ENCODE data around the gene NRN1L.

GRCh38 chr16:67865318-67865717 lies 19.4 kb upstream of the NRN1L start:
- TF ChIP-seq CTCF (IDR thresholded peaks at IDR 0.05), result peak in 5 of 6 experiments; percentile 26 to 56 (median 44)
- TF ChIP-seq POLR2A (IDR thresholded peaks at IDR 0.05), result no peak

All from adrenal gland (tissue), 5 donors.